ENCODE data around the gene ZKSCAN5.
"Not testable (repeated sequence)": the region's sequence is repeated elsewhere in the genome, so short reads cannot be mapped to it uniquely, and the experiment has no call there.

The ZKSCAN5 gene

GRCh38 chr7:99497766-99498545 is 6.5 kb upstream of the ZKSCAN5 start:
- no peak for DNase-seq (ENCODE audit: low spot score)

- no peak for DNase-seq (ENCODE audit: low spot score)
These were observed 5.9 kb upstream of the ZKSCAN5 start for GRCh38 chr7:99498546-99498944.

- DNase-seq (ENCODE audit: low spot score) = peak; percentile 22
These were observed 5.1 kb upstream of the ZKSCAN5 start for GRCh38 chr7:99499371-99499720.

- peak; percentile 78 for DNase-seq (ENCODE audit: low spot score)
These were observed 4.5 kb upstream of the ZKSCAN5 start, which contains the start of gene ZNF394 for GRCh38 chr7:99499721-99500636. Gene ZNF394, minus strand, starts transcription at chr7:99500281. Its CDS starts 188 bp downstream, at chr7:99500093.

GRCh38 chr7:99500637-99501009 is 3.8 kb upstream of the ZKSCAN5 start:
- DNase-seq (ENCODE audit: low spot score) = no peak

GRCh38 chr7:99501236-99501635 is 3.2 kb upstream of the ZKSCAN5 start:
- not testable (repeated sequence) for DNase-seq (ENCODE audit: low spot score)

- DNase-seq (ENCODE audit: low spot score) = no peak
These were observed 220 bp upstream of the ZKSCAN5 start for GRCh38 chr7:99504281-99504602.

- no peak for DNase-seq (ENCODE audit: low spot score)
These were observed 831 bp downstream of the ZKSCAN5 start for GRCh38 chr7:99505324-99505662.

GRCh38 chr7:99514050-99514449 is 9.6 kb downstream of the ZKSCAN5 start:
- DNase-seq (ENCODE audit: low spot score) = peak; percentile 22

GRCh38 chr7:99521399-99521798 is 16.9 kb downstream of the ZKSCAN5 start:
- DNase-seq (ENCODE audit: low spot score) = no peak

GRCh38 chr7:99525713-99526440 is 21.4 kb downstream of the ZKSCAN5 start:
- no peak for DNase-seq (ENCODE audit: low spot score)

GRCh38 chr7:99531354-99531765 is 26.9 kb downstream of the ZKSCAN5 start:
- no peak for DNase-seq (ENCODE audit: low spot score)

- DNase-seq (ENCODE audit: low spot score) = no peak
These were observed 31.2 kb downstream of the ZKSCAN5 start for GRCh38 chr7:99535667-99536066.

GRCh38 chr7:99539213-99539811 is 34.9 kb downstream of the ZKSCAN5 start:
- no peak for DNase-seq (ENCODE audit: low spot score)

- no peak for DNase-seq (ENCODE audit: low spot score)
These were observed 36.1 kb downstream of the ZKSCAN5 start for GRCh38 chr7:99540542-99540941.

GRCh38 chr7:99541212-99541611 is 36.8 kb downstream of the ZKSCAN5 start:
- no peak for DNase-seq (ENCODE audit: low spot score)

GRCh38 chr7:99543081-99543671 is 38.7 kb downstream of the ZKSCAN5 start:
- no peak for DNase-seq (ENCODE audit: low spot score)

GRCh38 chr7:99543916-99544315 is 39.5 kb downstream of the ZKSCAN5 start:
- no peak for DNase-seq (ENCODE audit: low spot score)

- DNase-seq (ENCODE audit: low spot score) = not testable (repeated sequence)
These were observed 40.8 kb downstream of the ZKSCAN5 start for GRCh38 chr7:99545308-99545707.

- DNase-seq (ENCODE audit: low spot score) = not testable (repeated sequence)
These were observed 45.1 kb downstream of the ZKSCAN5 start for GRCh38 chr7:99549545-99549944.

- no peak for DNase-seq (ENCODE audit: low spot score)
These were observed 46.9 kb downstream of the ZKSCAN5 start for GRCh38 chr7:99551334-99551733.

All from kidney capillary endothelial cell (primary cell).